GM12872 (cell line): ENCODE results near the gene MED25.

ENCODE experiments used
- TF ChIP-seq, protein P1 (sequence below): IDR thresholded peaks from 3 replicates; pipeline ENCODE4 v1.5.1; 2011; ENCODE audit warnings: low read depth, mild to moderate bottlenecking, low read length, moderate library complexity; ENCODE audit not compliant: insufficient read depth

MED25 gene

DNA sequence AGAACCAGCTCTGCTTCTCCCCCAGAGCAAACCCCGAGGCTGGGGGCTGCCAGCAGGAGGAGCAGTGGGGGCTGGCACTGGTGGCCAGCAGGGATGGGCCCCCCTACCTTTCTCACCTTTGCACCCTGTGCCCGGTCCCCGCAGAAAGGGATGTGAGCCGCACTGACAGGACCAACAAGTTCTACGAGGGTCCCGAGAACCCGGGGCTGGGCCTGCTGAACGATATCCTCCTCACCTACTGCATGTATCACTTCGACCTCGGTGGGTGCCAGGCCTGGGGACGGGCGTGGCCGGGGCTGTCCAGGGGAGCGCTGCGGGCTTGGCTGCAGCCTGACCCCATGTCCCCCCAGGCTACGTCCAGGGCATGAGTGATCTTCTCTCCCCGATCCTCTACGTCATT lies 66.0 kb downstream of the MED25 start:
- TF ChIP-seq, protein P1, sequence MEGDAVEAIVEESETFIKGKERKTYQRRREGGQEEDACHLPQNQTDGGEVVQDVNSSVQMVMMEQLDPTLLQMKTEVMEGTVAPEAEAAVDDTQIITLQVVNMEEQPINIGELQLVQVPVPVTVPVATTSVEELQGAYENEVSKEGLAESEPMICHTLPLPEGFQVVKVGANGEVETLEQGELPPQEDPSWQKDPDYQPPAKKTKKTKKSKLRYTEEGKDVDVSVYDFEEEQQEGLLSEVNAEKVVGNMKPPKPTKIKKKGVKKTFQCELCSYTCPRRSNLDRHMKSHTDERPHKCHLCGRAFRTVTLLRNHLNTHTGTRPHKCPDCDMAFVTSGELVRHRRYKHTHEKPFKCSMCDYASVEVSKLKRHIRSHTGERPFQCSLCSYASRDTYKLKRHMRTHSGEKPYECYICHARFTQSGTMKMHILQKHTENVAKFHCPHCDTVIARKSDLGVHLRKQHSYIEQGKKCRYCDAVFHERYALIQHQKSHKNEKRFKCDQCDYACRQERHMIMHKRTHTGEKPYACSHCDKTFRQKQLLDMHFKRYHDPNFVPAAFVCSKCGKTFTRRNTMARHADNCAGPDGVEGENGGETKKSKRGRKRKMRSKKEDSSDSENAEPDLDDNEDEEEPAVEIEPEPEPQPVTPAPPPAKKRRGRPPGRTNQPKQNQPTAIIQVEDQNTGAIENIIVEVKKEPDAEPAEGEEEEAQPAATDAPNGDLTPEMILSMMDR: no peak

DNA sequence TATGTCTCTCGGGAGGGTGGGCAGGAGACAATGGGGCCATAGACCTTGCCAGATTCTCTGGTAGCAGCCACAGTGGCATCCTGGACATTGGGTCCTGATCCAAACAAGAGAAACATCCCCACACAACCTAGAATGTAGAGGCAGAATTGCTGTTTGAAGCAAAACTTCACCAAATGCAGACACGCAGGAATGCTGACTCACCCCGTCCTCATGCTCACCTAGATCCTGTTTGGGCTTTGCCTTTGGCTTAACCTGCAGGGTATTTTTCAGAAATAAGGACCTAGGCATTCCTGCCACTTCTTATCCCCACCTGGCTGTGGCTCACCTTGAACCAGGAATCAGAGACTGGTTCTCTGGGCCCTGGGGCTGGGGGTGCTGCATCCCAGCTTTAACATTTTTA lies 66.7 kb downstream of the MED25 start:
- TF ChIP-seq, protein P1: no peak
